ENCODE results near the gene SNRNP70.

DNA sequence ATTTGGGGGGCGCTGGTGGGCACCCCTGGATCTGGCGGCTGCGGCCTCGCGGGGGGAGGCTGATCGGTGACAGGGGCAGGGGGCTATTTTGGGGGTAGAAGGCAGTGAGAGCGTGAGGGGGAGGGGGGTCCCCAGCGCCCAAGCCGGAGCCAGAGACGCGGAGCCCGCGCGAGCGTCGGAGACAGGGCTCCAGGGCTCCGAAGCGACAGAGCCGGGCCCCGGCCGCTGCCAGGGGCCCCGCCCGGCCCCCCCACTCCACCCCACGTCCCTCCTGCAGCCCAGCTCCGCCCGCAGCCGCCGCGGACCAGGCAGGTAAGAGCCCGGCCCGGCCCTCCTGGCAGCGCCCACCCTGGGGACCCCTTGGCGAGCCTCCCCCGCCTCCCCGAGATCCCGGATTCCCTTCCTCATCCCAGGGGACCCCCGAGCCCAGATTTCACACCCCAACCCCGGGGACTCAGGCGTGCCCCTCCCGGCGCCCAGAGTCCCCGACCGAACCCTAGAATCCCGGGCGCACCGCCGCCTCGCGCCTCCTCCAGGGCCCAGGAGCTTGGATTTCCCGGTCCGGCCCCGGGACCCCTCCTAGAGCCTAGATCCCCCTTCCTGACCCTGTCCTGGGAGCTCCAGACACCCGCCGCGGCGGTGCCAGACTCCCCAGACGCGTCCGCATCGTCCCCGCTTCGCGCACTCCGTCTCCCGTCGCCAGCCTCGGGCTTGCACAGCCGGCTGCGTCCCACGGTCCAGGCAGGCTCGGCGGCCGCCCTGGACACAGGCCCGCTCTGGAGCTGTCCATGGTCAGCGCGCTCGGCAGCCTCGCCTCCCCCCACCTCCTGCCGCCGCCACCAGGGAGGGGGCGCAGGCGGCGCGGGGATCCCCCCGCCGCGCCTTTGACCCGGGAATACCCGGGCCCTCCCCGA lies 34.4 kb downstream of the SNRNP70 start, which contains the start of gene PPFIA3:
- TF ChIP-seq POLR2AphosphoS5 (IDR thresholded peaks at IDR 0.05) (peak in 2 of 4 donors; percentile 32 to 40), POLR2A (IDR thresholded peaks at IDR 0.05) (no peak)
- TF ChIP-seq, protein P1, sequence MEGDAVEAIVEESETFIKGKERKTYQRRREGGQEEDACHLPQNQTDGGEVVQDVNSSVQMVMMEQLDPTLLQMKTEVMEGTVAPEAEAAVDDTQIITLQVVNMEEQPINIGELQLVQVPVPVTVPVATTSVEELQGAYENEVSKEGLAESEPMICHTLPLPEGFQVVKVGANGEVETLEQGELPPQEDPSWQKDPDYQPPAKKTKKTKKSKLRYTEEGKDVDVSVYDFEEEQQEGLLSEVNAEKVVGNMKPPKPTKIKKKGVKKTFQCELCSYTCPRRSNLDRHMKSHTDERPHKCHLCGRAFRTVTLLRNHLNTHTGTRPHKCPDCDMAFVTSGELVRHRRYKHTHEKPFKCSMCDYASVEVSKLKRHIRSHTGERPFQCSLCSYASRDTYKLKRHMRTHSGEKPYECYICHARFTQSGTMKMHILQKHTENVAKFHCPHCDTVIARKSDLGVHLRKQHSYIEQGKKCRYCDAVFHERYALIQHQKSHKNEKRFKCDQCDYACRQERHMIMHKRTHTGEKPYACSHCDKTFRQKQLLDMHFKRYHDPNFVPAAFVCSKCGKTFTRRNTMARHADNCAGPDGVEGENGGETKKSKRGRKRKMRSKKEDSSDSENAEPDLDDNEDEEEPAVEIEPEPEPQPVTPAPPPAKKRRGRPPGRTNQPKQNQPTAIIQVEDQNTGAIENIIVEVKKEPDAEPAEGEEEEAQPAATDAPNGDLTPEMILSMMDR (IDR thresholded peaks at IDR 0.05): no peak
